ENCODE measurements around the gene SGCG.

The SGCG gene

GRCh38 chr13:23348262-23349127 lies 167.7 kb downstream of the SGCG start:
- no peak for DNase-seq (ENCODE audit: low read depth)
- no peak overlapping the region for H3K4me3 ChIP-seq (replicated peaks; ENCODE audit: low read depth, low read length)
- peak; percentile 16 for TF ChIP-seq CTCF (IDR thresholded peaks at IDR 0.05; ENCODE audit: low read length, missing control alignments)

GRCh38 chr13:23349161-23349897 lies 168.6 kb downstream of the SGCG start:
- no peak for DNase-seq (ENCODE audit: low read depth)
- TF ChIP-seq CTCF (IDR thresholded peaks at IDR 0.05; ENCODE audit: low read length, missing control alignments): no peak
- no peak overlapping the region for H3K4me3 ChIP-seq (replicated peaks; ENCODE audit: low read depth, low read length)

- no peak overlapping the region for H3K4me3 ChIP-seq (replicated peaks; ENCODE audit: low read depth, low read length)
- no peak for TF ChIP-seq CTCF (IDR thresholded peaks at IDR 0.05; ENCODE audit: low read length, missing control alignments)
- no peak for DNase-seq (ENCODE audit: low read depth)
These were observed 169.2 kb downstream of the SGCG start for GRCh38 chr13:23350009-23350408.

- TF ChIP-seq CTCF (IDR thresholded peaks at IDR 0.05; ENCODE audit: low read length, missing control alignments): no peak
- no peak for DNase-seq (ENCODE audit: low read depth)
- H3K4me3 ChIP-seq (replicated peaks; ENCODE audit: low read depth, low read length): no peak overlapping the region
These were observed 171.4 kb downstream of the SGCG start for GRCh38 chr13:23352161-23352560.

GRCh38 chr13:23354520-23354919 lies 173.7 kb downstream of the SGCG start:
- H3K4me3 ChIP-seq (replicated peaks; ENCODE audit: low read depth, low read length): no peak overlapping the region
- no peak for TF ChIP-seq CTCF (IDR thresholded peaks at IDR 0.05; ENCODE audit: low read length, missing control alignments)
- DNase-seq (ENCODE audit: low read depth): no peak

GRCh38 chr13:23356368-23356767 lies 175.6 kb downstream of the SGCG start:
- DNase-seq (ENCODE audit: low read depth): no peak
- H3K4me3 ChIP-seq (replicated peaks; ENCODE audit: low read depth, low read length): no peak overlapping the region
- TF ChIP-seq CTCF (IDR thresholded peaks at IDR 0.05; ENCODE audit: low read length, missing control alignments): no peak

Data from fibroblast of pulmonary artery (primary cell).